Kidney epithelial cell (primary cell): ENCODE measurements around the gene SLC45A2. TPM values are rescaled to one million over a fixed set of nuclear protein-coding genes. Genes with fewer than 3 reads are reported as not detected.

Source experiments
- DNase-seq: peaks from one replicate; pipeline ENCODE4 v3.0.0-alpha.2; 2010; ENCODE audit warnings: low read depth
- H3K27me3 ChIP-seq: 2 replicates; pipeline ENCODE4 v1.6.0; 2011; ENCODE audit warnings: low read length; ENCODE audit not compliant: control insufficient read depth, insufficient read depth
- H3K36me3 ChIP-seq: 2 replicates; pipeline ENCODE4 v1.5.1; 2011; ENCODE audit warnings: low read length; ENCODE audit not compliant: control insufficient read depth, insufficient read depth
- H3K4me3 ChIP-seq: 2 replicates; pipeline ENCODE4 v1.5.1; 2011; ENCODE audit warnings: low read depth, mild to moderate bottlenecking, control low read depth, low read length
- CTCF ChIP-seq: IDR thresholded peaks from 2 replicates; pipeline ENCODE4 v1.5.1; 2011; ENCODE audit warnings: mild to moderate bottlenecking, moderate library complexity, low read length, control low read depth, inconsistent platforms; ENCODE audit not compliant: insufficient read depth, poor library complexity, severe bottlenecking
- total RNA-seq: library from RNA; depleted of rRNA; stranded (reverse); fragments of >200 nt; gene quantifications from 2 replicates; pipeline ENCODE4 v1.2.3, GENCODE V29; 2015

The SLC45A2 gene
- total RNA-seq, 1 donor from 2014 or later = not detected

DNA sequence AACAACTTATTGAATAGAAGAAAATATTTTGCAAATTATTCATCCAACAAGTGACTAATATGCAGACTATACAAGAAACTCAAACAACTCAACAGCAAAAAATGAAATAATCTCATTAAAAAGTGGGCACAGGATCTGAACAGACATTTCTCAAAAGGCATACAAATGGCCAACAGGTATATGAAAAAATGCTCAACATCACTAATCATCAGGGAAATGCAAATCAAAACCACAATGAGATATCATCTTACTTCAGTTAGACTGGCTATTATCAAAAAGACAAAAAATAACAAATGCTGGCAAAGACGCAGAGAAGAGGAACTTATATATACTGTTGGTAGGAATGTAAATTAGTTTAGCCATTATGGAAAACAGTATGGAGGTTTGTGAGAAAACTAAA lies 25.1 kb upstream of the SLC45A2 start:
- no peak overlapping the region for H3K4me3 ChIP-seq
- no peak for DNase-seq
- TF ChIP-seq CTCF = no peak

GRCh38 chr5:34008802-34009201 lies 24.3 kb upstream of the SLC45A2 start:
- no peak for DNase-seq
- no peak for TF ChIP-seq CTCF
- H3K4me3 ChIP-seq = peak overlapping the region; percentile 57
- no peaks in the 10 kb centered on the region for H3K36me3 ChIP-seq
- no peaks in the 10 kb centered on the region for H3K27me3 ChIP-seq

More for the DNA sequence above, 25.1 kb upstream of the SLC45A2 start:
- Histone ChIP-seq H3K36me3 (no peaks in the 10 kb centered on the region), H3K27me3 (no peaks in the 10 kb centered on the region)

GRCh38 chr5:34007621-34008600 lies 23.4 kb upstream of the SLC45A2 start, which contains the start of gene AMACR:
AMACR (minus strand) TSS chr5:34008050; CDS start chr5:34008019, 31 bp downstream.
- no peak for TF ChIP-seq CTCF
- Histone ChIP-seq H3K4me3 (peak within 1 kb of the TSS; percentile 57), H3K36me3 (peaks cover 1% of the 10 kb centered on the region), H3K27me3 (no peaks in the 10 kb centered on the region)
- peak; percentile 76 for DNase-seq

- Histone ChIP-seq H3K4me3 (peak overlapping the region; percentile 57), H3K27me3 (no peaks in the 10 kb centered on the region), H3K36me3 (peaks cover 1% of the 10 kb centered on the region)
- no peak for TF ChIP-seq CTCF
- no peak for DNase-seq
Measured at GRCh38 chr5:34007201-34007620, 22.7 kb upstream of the SLC45A2 start.

GRCh38 chr5:34005681-34006080 lies 21.2 kb upstream of the SLC45A2 start:
- Histone ChIP-seq H3K4me3 (no peak overlapping the region), H3K36me3 (peaks cover 1% of the 10 kb centered on the region), H3K27me3 (no peaks in the 10 kb centered on the region)
- no peak for TF ChIP-seq CTCF
- no peak for DNase-seq
